GM12878 (cell line): ENCODE results near the gene NRXN3.

Experiments used
- CREB1 ChIP-seq: IDR thresholded peaks from 2 replicates; pipeline ENCODE4 v1.6.1; 2012; ENCODE audit warnings: low read depth, mild to moderate bottlenecking, inconsistent platforms
- MYC ChIP-seq: IDR thresholded peaks from 2 replicates; pipeline ENCODE4 v1.6.1; 2011; ENCODE audit warnings: mild to moderate bottlenecking, low read length, moderate library complexity, inconsistent platforms; ENCODE audit not compliant: insufficient read depth, insufficient replicate concordance, insufficient read length, severe bottlenecking
- NFYB ChIP-seq: IDR thresholded peaks from 2 replicates; pipeline ENCODE4 v1.6.1; 2011; ENCODE audit warnings: low read depth, mild to moderate bottlenecking, low read length, improper control_type of control experiment, moderate library complexity; ENCODE audit not compliant: insufficient read depth
- TF ChIP-seq, protein P1 (sequence below): IDR thresholded peaks from 2 replicates; pipeline ENCODE4 v1.6.1; 2011; ENCODE audit warnings: low read depth, mild to moderate bottlenecking, low read length, moderate library complexity, borderline replicate concordance; ENCODE audit errors: extremely low read depth
- TF ChIP-seq, protein P2 (sequence below), 3 experiments: IDR thresholded peaks in 2 of 3; conservative IDR thresholded peaks in 1 of 3; 2 replicates each; pipeline ENCODE4 v1.5.1; 2011; ENCODE audit warnings: low read depth in 3 of 3, low read length in 3 of 3, mild to moderate bottlenecking in 3 of 3, control low read depth in 2 of 3, moderate library complexity in 2 of 3, inconsistent platforms in 1 of 3, mixed read lengths in 1 of 3; ENCODE audit not compliant: control insufficient read depth in 2 of 3, insufficient read depth in 1 of 3; ENCODE audit errors: extremely low read depth in 1 of 3
- TF ChIP-seq, protein P3 (sequence below): IDR thresholded peaks from 2 replicates; pipeline ENCODE4 v1.6.1; 2012; ENCODE audit warnings: low read depth, low read length, improper control_type of control experiment

DNA sequence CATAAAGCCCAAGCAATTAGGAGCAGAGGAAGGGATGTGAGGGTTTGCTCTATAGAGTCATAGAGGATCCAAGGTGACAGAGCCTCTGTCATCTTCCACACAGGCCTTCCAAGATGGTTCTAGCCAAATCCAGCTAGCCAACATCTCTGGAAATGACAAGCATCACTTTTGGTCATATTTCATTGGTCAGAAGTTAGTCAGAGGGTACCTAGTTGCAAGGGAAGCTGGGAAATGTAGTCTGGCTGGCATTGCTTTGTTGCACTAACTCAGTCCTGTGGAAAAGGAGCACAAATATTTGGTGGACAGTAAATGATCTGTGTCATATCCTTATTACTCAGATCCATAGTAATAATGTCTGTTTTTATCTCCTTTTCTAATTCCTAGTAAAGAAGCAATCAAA, 715.7 kb downstream of the NRXN3 start:
- TF ChIP-seq, protein P1, sequence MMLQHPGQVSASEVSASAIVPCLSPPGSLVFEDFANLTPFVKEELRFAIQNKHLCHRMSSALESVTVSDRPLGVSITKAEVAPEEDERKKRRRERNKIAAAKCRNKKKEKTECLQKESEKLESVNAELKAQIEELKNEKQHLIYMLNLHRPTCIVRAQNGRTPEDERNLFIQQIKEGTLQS, result no peak
- TF ChIP-seq NFYB (no peak), CREB1 (no peak), MYC (no peak)
- TF ChIP-seq, protein P2, sequence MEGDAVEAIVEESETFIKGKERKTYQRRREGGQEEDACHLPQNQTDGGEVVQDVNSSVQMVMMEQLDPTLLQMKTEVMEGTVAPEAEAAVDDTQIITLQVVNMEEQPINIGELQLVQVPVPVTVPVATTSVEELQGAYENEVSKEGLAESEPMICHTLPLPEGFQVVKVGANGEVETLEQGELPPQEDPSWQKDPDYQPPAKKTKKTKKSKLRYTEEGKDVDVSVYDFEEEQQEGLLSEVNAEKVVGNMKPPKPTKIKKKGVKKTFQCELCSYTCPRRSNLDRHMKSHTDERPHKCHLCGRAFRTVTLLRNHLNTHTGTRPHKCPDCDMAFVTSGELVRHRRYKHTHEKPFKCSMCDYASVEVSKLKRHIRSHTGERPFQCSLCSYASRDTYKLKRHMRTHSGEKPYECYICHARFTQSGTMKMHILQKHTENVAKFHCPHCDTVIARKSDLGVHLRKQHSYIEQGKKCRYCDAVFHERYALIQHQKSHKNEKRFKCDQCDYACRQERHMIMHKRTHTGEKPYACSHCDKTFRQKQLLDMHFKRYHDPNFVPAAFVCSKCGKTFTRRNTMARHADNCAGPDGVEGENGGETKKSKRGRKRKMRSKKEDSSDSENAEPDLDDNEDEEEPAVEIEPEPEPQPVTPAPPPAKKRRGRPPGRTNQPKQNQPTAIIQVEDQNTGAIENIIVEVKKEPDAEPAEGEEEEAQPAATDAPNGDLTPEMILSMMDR (IDR thresholded peaks at IDR 0.05 in 2 of 3, conservative IDR thresholded peaks at IDR 0.05 in 1 of 3; ENCODE audit: control insufficient read depth in 2 of 3, extremely low read depth in 1 of 3, insufficient read depth in 1 of 3, low read depth in 3 of 3, low read length in 3 of 3), result no peak
- TF ChIP-seq, protein P3, sequence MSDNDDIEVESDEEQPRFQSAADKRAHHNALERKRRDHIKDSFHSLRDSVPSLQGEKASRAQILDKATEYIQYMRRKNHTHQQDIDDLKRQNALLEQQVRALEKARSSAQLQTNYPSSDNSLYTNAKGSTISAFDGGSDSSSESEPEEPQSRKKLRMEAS, result no peak
